ENCODE results near the gene XPNPEP2. TPM values are rescaled to one million over a fixed set of nuclear protein-coding genes. Genes with fewer than 3 reads are reported as not detected.

Gene XPNPEP2
- total RNA-seq, 1 experiment from 2014 or later, result not detected

DNA sequence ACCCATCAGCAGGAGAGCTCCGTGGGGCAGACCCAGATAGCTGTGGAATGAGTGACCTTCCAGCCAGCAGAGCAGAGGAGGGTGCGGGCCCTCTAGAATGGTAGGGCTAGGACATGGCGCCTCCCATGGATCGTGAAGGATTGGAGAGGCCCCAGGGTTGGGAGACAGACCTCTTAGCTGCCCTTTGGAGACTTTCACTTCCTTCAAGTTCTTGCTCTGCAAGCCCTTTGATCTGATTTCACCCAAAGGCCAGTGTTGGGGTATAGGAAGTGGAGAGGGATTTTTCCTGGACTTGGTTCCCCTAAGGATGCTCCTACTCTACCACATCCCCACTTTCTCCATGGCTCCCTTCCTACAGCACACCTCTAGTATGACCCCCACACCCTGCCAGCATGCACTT lies 43.9 kb downstream of the XPNPEP2 start:
- DNase-seq, result no peak
- Histone ChIP-seq H3K36me3 (no peaks in the 10 kb centered on the region), H3K4me3 (no peak overlapping the region), H3K27me3 (no peaks in the 10 kb centered on the region), H3K9me3 (no peaks in the 10 kb centered on the region)

DNA sequence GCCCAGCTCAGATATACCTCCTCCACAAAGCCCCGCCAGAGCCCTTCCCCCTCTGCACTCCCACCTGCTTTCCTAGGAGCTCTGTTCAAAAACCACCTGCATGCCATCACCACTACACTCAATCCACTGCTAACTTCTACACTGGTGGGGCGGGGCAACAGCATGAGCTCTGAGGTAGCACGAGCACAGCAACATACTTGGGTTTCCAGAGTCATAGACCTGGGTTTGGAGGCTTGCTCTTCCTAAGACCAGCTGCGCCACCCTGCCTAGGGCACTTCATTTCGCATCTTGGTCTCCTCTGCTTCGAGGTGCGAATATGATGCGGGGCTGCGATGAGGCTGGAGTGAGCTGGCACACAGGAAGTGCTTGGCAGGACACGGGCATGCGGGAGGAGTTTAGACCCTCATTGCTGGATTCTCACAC lies 44.5 kb downstream of the XPNPEP2 start:
- Histone ChIP-seq H3K4me3 (no peak overlapping the region), H3K9me3 (no peaks in the 10 kb centered on the region), H3K36me3 (no peaks in the 10 kb centered on the region), H3K27me3 (no peaks in the 10 kb centered on the region)
- DNase-seq, result no peak

DNA sequence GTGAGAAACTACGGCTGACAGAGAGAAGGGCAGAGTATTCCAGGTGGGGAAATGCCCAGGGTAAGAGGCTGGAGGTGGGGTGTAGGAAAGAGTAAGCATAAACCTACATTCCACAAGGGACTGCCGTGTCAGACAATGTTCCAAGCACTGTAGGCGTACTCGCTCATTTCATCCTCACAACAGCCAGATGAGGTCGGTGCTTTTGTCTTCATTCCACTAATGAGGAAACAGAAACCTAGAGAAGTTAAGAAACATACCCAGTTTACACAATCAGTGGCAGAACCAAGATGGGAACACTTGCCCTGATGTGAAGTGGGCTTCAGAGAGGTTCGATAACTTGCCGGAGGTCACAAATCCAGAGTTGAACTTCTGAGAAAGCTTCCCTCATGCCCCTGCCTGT lies 45.6 kb downstream of the XPNPEP2 start:
- Histone ChIP-seq H3K36me3 (no peaks in the 10 kb centered on the region), H3K4me3 (no peak overlapping the region), H3K9me3 (no peaks in the 10 kb centered on the region), H3K27me3 (no peaks in the 10 kb centered on the region)
- no peak for DNase-seq

DNA sequence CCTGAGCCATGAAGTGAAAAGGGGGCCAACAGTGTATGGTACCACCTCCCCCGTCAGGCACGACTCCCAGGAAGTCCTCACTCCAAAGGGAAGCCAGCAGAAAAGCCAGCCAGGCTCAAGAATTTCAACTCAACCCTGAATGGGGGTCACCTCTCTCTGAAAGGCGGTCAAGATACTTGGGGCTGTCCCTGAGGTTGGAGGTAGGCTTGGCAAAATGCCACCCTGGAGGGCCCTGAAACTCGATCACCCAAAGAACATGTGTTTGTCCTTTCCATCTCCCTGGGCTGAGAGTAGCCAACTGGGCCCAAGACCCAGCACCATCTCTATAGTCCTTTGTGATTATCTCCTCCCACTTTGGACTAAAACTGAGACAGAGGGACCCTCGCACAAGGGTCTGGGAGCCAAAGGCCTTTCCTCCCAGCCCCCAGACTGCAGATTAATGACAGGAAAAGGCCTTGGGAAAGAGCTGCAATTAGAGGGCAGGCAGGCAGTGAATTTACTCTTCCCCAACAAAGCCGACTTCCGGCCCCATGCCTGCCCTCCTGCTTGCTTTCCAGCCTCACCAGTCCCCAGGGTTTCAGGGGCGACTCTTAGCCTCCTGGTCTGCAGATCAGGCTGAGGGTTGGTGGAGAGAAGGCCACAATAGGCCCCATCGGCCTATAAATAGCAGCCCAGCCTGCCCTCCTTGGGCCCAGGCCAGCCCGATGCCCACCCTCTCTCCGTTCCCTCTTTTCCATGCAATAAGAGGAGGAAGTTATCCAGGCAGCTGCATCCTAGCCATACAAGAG lies 46.6 kb downstream of the XPNPEP2 start:
- no peak for DNase-seq
- Histone ChIP-seq H3K9me3 (no peaks in the 10 kb centered on the region), H3K27me3 (no peaks in the 10 kb centered on the region), H3K4me3 (no peak overlapping the region), H3K36me3 (no peaks in the 10 kb centered on the region)

DNA sequence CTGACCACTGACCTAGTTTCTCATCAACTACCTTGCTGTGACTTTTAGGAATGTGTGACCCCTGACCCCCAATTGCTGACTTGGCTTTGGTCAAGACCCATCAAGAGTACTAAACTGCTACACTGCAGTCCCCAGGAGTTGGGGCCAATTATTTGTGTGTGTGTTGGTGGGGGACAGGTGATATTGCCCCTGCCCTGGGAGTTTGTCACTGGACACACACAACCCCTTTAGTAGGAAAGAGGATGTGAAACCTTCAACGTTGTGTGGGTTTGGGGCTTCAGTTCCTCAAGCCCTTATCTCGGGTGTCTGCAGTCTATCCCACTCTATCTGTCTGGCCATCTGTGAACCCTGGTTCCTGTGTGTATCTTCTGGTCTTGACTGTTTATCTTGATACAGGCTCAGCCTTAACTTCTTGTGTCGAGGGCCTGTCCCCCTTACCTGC lies 47.5 kb downstream of the XPNPEP2 start:
- H3K4me3 ChIP-seq, result no peak overlapping the region
- H3K36me3 ChIP-seq, result no peaks in the 10 kb centered on the region
- H3K9me3 ChIP-seq, result no peaks in the 10 kb centered on the region
- no peaks in the 10 kb centered on the region for H3K27me3 ChIP-seq
- DNase-seq, result no peak

DNA sequence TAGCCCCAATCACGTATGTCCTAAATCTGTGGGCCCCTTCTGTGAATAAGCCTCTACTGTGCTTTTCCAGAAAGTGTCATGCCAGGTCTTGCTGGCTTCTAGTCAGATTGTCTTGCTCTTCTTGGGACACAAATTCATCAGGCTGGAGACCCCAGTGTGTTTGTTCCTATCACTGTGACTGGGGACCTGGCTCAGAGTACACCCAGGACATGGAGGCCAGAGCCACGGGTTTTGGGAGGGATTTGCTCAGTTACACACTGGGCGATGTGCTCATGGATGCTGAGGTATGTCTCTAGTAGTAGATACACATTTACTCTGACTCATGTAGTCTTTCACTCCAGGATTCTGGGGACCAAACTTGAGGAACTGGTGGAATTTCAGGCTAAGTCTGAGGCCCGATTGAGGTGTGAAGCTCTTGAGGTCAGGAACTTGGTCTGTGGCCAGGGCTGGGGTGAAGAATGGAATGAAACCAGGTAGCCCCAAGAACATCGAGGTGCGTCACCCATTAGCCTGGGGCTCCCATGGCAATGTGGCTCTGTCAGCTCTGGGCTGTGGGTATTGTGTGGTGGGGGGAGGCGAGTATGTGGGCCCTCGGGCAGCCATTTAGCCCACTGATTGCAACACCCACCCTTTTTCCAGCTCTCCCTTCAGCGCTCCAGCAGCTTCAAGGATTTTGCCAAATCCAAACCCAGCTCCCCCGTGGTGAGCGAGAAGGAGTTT lies 48.7 kb downstream of the XPNPEP2 start:
- Histone ChIP-seq H3K36me3 (no peaks in the 10 kb centered on the region), H3K27me3 (no peaks in the 10 kb centered on the region), H3K4me3 (no peak overlapping the region), H3K9me3 (no peaks in the 10 kb centered on the region)
- no peak for DNase-seq

DNA sequence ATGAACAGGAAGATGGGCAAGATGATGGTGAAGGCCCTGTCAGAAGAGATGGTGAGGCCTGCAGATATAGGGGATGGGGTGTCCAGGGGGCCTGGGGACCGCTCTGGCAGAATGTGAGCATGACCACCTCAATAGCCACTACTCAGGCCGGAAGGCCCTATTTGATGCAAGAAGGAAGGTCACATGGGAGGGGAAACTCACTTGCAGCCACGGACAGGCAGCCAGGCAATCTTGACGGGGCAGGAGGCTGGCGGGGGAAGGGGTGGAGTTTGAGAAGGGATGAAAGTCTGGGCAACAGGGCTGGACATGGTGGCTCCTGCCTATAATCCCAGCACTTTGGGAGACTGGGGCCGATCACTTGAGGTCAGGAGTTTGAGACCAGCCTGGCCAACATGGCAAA lies 49.7 kb downstream of the XPNPEP2 start:
- H3K36me3 ChIP-seq, result no peaks in the 10 kb centered on the region
- H3K9me3 ChIP-seq, result no peaks in the 10 kb centered on the region
- no peaks in the 10 kb centered on the region for H3K27me3 ChIP-seq
- no peak for DNase-seq
- H3K4me3 ChIP-seq, result no peak overlapping the region

DNA sequence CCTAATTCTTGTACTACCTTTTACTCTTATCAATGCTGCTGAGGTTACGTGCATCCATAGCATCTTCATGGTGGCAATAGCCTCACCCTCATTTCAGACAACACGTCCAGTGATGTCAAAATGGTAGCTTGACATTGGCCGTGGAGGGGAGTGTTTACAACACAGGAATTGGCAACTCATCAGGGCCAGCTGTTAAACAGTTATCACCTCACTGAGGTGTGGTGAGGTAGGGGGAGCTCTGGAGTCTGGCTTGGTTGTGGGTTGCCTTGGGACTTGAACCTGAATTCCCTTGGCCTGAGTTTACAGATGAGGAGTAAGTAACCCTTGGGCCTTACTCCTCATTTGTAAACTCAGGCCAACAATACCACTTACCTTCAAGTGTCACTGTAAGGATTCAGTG lies 51.4 kb downstream of the XPNPEP2 start:
- no peak for DNase-seq
- H3K36me3 ChIP-seq, result no peaks in the 10 kb centered on the region
- no peak overlapping the region for H3K4me3 ChIP-seq
- no peaks in the 10 kb centered on the region for H3K9me3 ChIP-seq
- no peaks in the 10 kb centered on the region for H3K27me3 ChIP-seq

DNA sequence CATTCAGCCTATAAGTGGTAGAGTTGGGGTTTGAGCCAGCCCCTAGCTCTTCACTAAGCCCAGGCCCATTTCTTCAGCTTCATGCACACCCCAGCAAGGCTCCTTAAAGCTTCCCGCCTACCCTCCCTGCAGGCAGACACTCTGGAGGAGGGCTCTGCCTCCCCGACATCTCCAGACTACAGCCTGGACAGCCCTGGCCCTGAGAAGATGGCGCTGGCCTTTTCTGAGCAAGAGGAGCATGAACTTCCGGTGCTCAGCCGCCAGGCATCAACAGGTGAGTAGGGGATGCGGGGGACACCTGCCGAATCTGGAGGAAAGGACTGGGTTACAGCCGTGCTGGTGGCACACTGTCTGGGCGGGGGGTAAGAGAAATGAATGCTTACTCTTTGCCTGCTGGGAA lies 52.0 kb downstream of the XPNPEP2 start:
- H3K36me3 ChIP-seq, result no peaks in the 10 kb centered on the region
- H3K27me3 ChIP-seq, result no peaks in the 10 kb centered on the region
- no peak for DNase-seq
- H3K9me3 ChIP-seq, result no peaks in the 10 kb centered on the region
- H3K4me3 ChIP-seq, result no peak overlapping the region

DNA sequence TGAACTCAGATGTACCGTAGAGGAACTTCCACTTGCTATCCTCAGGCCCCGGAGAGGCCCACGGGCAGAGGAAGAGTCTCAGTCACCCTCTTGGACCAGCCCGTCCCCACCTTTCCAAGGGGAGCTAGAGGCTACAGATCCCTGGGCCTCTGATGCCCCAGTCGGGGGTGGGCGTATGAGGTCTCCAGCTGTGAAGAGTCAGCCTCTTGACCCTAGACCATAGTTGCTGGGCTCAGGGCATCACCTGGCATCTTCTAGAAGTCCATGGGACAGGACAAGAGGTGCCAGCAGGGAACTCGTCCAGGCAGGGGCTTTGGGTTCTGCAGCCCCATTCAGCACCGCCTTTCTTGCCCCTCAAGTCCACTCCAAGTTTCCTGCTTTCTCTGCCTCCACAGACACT lies 52.6 kb downstream of the XPNPEP2 start:
- Histone ChIP-seq H3K4me3 (no peak overlapping the region), H3K9me3 (no peaks in the 10 kb centered on the region), H3K27me3 (no peaks in the 10 kb centered on the region), H3K36me3 (no peaks in the 10 kb centered on the region)
- DNase-seq, result no peak

DNA sequence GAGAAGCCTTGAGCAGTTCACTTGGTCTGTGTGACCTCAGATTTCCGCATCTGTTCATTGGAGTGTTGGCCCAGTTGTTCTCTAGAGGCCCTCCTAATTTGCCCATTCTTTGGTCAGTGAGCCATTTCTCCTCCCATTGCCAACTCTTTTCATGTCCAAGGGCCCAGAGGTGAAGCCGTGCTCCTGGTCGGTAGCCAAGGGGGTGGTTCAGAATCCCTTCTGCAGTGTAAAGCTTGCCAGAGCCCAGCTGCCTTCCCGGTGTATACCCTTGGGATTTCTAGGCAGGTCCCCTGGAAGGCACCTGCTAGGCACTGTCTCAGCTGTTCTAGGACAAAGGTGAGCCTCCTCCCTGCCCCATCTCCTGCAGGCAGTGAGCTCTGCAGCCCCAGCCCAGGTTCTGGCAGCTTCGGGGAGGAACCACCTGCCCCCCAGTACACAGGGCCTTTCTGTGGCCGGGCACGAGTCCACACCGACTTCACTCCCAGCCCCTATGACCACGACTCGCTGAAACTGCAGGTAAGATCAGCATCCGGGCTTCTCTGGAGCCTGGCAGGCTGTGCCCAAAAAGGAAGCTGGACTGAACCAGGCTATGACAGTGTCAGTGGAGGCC lies 53.3 kb downstream of the XPNPEP2 start:
- Histone ChIP-seq H3K9me3 (no peaks in the 10 kb centered on the region), H3K4me3 (no peak overlapping the region), H3K27me3 (no peaks in the 10 kb centered on the region), H3K36me3 (no peaks in the 10 kb centered on the region)
- DNase-seq, result no peak

DNA sequence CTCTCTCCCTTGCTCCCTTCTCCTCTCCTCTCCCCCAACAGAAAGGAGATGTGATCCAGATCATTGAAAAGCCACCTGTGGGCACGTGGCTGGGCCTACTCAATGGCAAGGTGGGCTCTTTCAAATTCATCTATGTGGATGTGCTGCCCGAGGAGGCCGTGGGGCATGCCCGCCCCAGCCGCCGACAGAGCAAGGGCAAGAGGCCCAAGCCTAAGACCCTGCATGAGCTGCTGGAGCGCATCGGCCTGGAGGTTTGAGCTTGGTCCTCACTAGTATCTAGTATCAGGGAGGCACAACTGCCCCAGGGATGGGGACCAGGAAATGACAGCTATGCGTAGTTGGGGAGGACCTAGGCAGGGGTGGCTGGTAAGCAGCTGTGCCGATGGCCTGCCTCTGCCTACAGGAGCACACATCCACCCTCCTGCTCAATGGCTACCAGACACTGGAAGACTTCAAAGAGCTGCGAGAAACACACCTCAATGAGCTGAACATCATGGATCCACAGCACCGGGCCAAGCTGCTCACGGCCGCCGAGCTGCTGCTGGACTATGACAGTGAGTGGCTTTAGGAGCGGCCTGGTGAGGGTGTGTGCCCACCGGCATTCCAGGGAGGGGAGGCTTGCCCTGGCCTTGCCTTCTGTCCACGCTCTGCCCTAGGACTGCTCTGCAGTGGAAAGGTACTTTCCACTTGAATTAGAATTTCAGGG lies 54.0 kb downstream of the XPNPEP2 start:
- no peaks in the 10 kb centered on the region for H3K27me3 ChIP-seq
- no peaks in the 10 kb centered on the region for H3K9me3 ChIP-seq
- no peak for DNase-seq

DNA sequence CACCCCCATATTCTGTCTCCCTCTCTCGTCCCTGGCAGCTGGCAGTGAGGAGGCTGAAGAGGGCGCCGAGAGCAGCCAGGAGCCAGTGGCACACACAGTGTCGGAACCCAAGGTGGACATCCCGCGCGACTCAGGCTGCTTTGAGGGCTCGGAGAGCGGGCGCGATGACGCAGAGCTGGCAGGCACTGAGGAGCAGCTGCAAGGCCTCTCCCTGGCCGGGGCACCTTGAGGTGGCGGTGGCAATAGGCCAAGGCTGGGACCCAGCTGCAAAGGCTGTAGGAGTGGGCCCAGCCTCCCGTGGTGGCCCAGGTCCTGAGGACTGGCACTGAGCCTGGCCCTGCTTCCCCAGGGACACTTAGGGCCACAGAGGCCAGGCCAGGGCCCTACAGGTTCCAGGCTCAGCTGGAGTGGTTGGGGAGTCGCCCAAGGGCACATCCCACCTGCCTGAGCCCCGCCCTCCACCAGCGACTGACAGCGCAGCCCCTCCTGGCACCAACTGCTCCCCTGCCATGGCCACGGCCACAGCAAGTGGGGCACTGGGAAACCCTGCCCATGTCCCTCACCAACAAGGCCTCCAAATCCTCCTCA lies 54.9 kb downstream of the XPNPEP2 start:
- Histone ChIP-seq H3K36me3 (no peaks in the 10 kb centered on the region), H3K27me3 (no peaks in the 10 kb centered on the region), H3K4me3 (no peak overlapping the region), H3K9me3 (no peaks in the 10 kb centered on the region)
- DNase-seq, result no peak

More for the DNA sequence above, 54.0 kb downstream of the XPNPEP2 start:
- Histone ChIP-seq H3K36me3 (no peaks in the 10 kb centered on the region), H3K4me3 (no peak overlapping the region)

DNA sequence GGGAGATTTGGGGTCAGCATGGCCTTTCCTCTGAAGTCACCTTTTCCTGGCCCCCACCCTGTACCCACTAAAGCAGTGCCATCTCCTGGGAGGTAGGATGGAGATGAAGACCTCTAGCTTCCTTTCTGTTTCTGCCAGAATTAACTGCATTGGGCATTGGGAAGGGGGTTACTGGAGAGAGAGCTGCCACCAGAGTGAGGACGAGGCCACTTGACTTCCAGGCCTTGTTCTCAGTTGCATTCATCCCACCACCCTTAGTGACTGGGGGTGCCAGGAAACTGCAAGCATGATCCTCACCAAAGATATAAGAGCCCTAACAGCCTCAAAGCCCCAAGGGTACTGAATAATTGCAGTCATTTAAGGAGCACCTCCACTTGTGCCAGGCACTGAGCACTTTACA lies 56.8 kb downstream of the XPNPEP2 start:
- Histone ChIP-seq H3K4me3 (no peak overlapping the region), H3K36me3 (no peaks in the 10 kb centered on the region), H3K27me3 (no peaks in the 10 kb centered on the region), H3K9me3 (no peaks in the 10 kb centered on the region)
- DNase-seq, result no peak

DNA sequence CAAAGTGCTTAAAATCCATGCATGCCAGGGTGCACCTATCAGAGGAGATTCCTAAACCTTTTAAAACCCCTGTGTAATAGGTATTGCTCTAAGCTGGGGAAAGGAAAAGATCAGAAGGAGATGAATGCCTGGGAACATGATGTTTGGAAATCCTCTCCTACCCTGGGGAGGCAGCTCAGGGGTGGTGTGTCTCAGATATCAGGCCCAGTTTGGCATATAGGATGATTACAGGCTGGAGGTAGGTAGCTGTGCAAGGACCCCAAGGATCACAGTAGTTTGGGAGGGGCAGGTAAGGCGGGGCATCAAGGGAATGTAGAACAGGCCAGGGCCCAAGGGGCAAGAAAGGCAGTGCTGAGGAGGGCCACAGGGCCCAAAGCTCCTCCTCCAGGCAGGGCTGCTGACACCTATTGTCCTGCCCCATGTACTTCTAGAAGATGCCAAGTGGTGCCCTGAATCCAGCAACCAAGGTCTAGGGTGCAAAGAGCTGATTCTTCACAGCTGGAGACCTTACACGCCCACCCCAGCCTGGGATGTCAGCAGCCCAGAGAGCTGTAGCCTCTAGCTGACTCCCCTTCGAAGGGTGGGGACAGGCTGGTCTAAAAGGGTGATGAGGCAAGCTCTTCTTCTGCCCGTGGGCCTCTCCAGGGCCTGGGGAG lies 58.6 kb downstream of the XPNPEP2 start:
- Histone ChIP-seq H3K27me3 (no peaks in the 10 kb centered on the region), H3K4me3 (no peak overlapping the region), H3K36me3 (no peaks in the 10 kb centered on the region), H3K9me3 (no peaks in the 10 kb centered on the region)
- DNase-seq, result no peak

DNA sequence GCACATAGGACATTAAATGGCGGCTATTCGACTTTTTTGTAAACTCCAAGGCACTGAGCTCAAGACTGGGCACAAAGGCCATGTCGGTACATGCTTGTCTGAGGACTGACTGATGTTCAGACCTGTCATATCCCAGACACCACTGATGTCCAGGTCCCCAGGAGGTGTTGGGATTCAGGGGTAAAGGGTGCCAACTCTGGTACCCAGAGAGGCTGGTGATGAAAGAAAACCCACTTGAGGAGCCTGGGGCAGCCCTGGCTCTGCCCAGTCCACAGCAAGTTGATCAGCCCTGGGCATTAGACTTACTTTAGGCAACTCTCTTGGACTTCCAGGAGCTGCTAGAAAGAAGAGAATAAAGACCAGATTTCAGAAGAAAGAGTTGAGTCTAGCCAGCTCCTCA lies 59.7 kb downstream of the XPNPEP2 start:
- Histone ChIP-seq H3K4me3 (no peak overlapping the region), H3K36me3 (no peaks in the 10 kb centered on the region), H3K9me3 (no peaks in the 10 kb centered on the region), H3K27me3 (no peaks in the 10 kb centered on the region)
- DNase-seq, result no peak
